ENCODE results near the gene SPATA17.

The SPATA17 gene

GRCh38 chr1:217899614-217900013, 268.5 kb downstream of the SPATA17 start:
- TF ChIP-seq OSR1 (CRISPR knock-in tag; IDR thresholded peaks at IDR 0.05) (no peak), ZNF565 (CRISPR knock-in tag; conservative IDR thresholded peaks at IDR 0.05; ENCODE audit: low read depth) (no peak), ZNF70 (CRISPR knock-in tag; IDR thresholded peaks at IDR 0.05) (no peak), BACH2 (CRISPR knock-in tag; IDR thresholded peaks at IDR 0.05; ENCODE audit: borderline replicate concordance) (no peak), CSDC2 (CRISPR knock-in tag; IDR thresholded peaks at IDR 0.05) (no peak), SNAI2 (CRISPR knock-in tag; IDR thresholded peaks at IDR 0.05) (no peak)

GRCh38 chr1:217907504-217907903, 276.4 kb downstream of the SPATA17 start:
- no peak for TF ChIP-seq CREB5 (CRISPR knock-in tag; IDR thresholded peaks at IDR 0.05; ENCODE audit: low read depth)
- TF ChIP-seq CSDC2 (CRISPR knock-in tag; IDR thresholded peaks at IDR 0.05), result no peak
- TF ChIP-seq ZNF70 (CRISPR knock-in tag; IDR thresholded peaks at IDR 0.05), result no peak
- no peak for TF ChIP-seq PATZ1 (CRISPR knock-in tag; IDR thresholded peaks at IDR 0.05; ENCODE audit: borderline replicate concordance)
- no peak for TF ChIP-seq ZFP30 (CRISPR knock-in tag; IDR thresholded peaks at IDR 0.05)
- TF ChIP-seq PPARA (CRISPR knock-in tag; IDR thresholded peaks at IDR 0.05; ENCODE audit: borderline replicate concordance), result no peak
- TF ChIP-seq ZC3H10 (CRISPR knock-in tag; IDR thresholded peaks at IDR 0.05), result no peak
- no peak for TF ChIP-seq TSHZ2 (CRISPR knock-in tag; IDR thresholded peaks at IDR 0.05)
- no peak for TF ChIP-seq ZNF565 (CRISPR knock-in tag; conservative IDR thresholded peaks at IDR 0.05; ENCODE audit: low read depth)
- TF ChIP-seq POU6F1 (CRISPR knock-in tag; IDR thresholded peaks at IDR 0.05; ENCODE audit: borderline replicate concordance, low read depth), result no peak
- no peak for TF ChIP-seq ARNTL (CRISPR knock-in tag; IDR thresholded peaks at IDR 0.05; ENCODE audit: borderline replicate concordance, low read depth)
- no peak for TF ChIP-seq BACH2 (CRISPR knock-in tag; IDR thresholded peaks at IDR 0.05; ENCODE audit: borderline replicate concordance)
- TF ChIP-seq OSR1 (CRISPR knock-in tag; IDR thresholded peaks at IDR 0.05), result no peak
- TF ChIP-seq ISL1 (CRISPR knock-in tag; IDR thresholded peaks at IDR 0.05), result no peak
- TF ChIP-seq, protein P1, sequence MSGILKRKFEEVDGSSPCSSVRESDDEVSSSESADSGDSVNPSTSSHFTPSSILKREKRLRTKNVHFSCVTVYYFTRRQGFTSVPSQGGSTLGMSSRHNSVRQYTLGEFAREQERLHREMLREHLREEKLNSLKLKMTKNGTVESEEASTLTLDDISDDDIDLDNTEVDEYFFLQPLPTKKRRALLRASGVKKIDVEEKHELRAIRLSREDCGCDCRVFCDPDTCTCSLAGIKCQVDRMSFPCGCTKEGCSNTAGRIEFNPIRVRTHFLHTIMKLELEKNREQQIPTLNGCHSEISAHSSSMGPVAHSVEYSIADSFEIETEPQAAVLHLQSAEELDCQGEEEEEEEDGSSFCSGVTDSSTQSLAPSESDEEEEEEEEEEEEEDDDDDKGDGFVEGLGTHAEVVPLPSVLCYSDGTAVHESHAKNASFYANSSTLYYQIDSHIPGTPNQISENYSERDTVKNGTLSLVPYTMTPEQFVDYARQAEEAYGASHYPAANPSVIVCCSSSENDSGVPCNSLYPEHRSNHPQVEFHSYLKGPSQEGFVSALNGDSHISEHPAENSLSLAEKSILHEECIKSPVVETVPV (CRISPR knock-in tag; IDR thresholded peaks at IDR 0.05), result no peak
- no peak for TF ChIP-seq TCF4 (CRISPR knock-in tag; IDR thresholded peaks at IDR 0.05; ENCODE audit: borderline replicate concordance)
- ATAC-seq, result no peak

More at GRCh38 chr1:217899614-217900013, 268.5 kb downstream of the SPATA17 start:
- no peak for ATAC-seq

DNA sequence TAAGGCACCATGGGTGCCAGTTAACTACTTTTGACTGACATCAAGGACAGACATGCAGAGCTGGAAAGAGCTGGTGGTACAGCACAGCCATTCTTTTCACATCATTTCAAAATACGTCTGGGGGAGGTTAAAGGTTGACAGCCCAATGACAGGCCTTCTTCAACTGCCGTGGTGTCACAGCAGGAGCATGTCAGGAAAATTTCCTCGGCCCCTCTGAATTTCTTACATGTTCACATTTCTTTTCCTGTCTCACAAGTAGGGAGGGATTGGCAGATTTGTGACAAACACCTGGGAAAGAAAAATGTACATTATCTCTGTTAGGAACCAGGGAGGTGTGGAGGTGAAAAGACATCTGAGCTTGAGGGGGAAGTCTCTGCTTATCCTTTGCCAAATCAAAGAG, 279.1 kb downstream of the SPATA17 start:
- ATAC-seq, result no peak
- TF ChIP-seq ZNF565 (CRISPR knock-in tag; conservative IDR thresholded peaks at IDR 0.05; ENCODE audit: low read depth) (no peak), TOX (CRISPR knock-in tag; IDR thresholded peaks at IDR 0.05; ENCODE audit: borderline replicate concordance) (no peak), ESRRG (CRISPR knock-in tag; IDR thresholded peaks at IDR 0.05) (no peak), OSR1 (CRISPR knock-in tag; IDR thresholded peaks at IDR 0.05) (no peak), ISL1 (CRISPR knock-in tag; IDR thresholded peaks at IDR 0.05) (no peak), PATZ1 (CRISPR knock-in tag; IDR thresholded peaks at IDR 0.05; ENCODE audit: borderline replicate concordance) (no peak), PPARA (CRISPR knock-in tag; IDR thresholded peaks at IDR 0.05; ENCODE audit: borderline replicate concordance) (no peak), BACH2 (CRISPR knock-in tag; IDR thresholded peaks at IDR 0.05; ENCODE audit: borderline replicate concordance) (no peak), GLIS3 (CRISPR knock-in tag; IDR thresholded peaks at IDR 0.05) (no peak), CSDC2 (CRISPR knock-in tag; IDR thresholded peaks at IDR 0.05) (no peak), ZNF8 (CRISPR knock-in tag; IDR thresholded peaks at IDR 0.05) (no peak), ZFP30 (CRISPR knock-in tag; IDR thresholded peaks at IDR 0.05) (no peak), ZC3H10 (CRISPR knock-in tag; IDR thresholded peaks at IDR 0.05) (no peak), TCF4 (CRISPR knock-in tag; IDR thresholded peaks at IDR 0.05; ENCODE audit: borderline replicate concordance) (no peak), POU6F1 (CRISPR knock-in tag; IDR thresholded peaks at IDR 0.05; ENCODE audit: borderline replicate concordance, low read depth) (no peak)
- TF ChIP-seq, protein P1 (CRISPR knock-in tag; IDR thresholded peaks at IDR 0.05), result no peak

Measured in SK-N-SH treated with all-trans-retinoic acid at 6 μM for 48 hours (cell line).